ENCODE measurements around the gene ARPC4.

DNA sequence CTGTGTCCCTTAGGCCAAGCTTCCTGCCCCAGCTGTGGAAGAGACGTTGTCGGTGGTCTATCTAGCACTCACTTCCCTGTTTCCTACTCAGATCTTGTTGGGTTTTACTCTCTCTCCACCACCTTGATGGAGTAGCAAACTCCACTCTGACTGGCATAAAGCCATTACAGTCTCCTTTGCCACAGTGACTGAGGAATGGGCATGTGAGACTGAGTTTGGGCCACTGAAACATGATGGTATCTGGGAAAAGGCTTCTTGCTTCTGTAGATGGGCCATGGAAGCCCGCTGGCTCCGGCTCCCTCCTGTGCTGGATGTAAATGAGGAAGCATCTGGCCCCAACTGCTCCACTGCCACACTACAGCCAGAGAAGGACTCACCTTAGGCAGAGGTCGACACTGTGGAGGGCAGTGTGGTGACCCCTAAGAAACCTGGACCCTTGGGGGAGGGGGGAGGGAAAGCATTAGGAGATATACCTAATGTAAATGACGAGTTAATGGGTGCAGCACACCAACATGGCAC lies 13.7 kb upstream of the ARPC4 start:
- no peak for TF ChIP-seq ZNF207 (IDR thresholded peaks at IDR 0.05; ENCODE audit: borderline replicate concordance)
- no peak for TF ChIP-seq MTF2 (CRISPR knock-in tag; IDR thresholded peaks at IDR 0.05; ENCODE audit: borderline replicate concordance)
- TF ChIP-seq, protein P1, sequence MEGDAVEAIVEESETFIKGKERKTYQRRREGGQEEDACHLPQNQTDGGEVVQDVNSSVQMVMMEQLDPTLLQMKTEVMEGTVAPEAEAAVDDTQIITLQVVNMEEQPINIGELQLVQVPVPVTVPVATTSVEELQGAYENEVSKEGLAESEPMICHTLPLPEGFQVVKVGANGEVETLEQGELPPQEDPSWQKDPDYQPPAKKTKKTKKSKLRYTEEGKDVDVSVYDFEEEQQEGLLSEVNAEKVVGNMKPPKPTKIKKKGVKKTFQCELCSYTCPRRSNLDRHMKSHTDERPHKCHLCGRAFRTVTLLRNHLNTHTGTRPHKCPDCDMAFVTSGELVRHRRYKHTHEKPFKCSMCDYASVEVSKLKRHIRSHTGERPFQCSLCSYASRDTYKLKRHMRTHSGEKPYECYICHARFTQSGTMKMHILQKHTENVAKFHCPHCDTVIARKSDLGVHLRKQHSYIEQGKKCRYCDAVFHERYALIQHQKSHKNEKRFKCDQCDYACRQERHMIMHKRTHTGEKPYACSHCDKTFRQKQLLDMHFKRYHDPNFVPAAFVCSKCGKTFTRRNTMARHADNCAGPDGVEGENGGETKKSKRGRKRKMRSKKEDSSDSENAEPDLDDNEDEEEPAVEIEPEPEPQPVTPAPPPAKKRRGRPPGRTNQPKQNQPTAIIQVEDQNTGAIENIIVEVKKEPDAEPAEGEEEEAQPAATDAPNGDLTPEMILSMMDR (CRISPR knock-in tag; IDR thresholded peaks at IDR 0.05) = no peak
- no peak for TF ChIP-seq CHD2 (IDR thresholded peaks at IDR 0.05; ENCODE audit: low read depth, low read length)
- no peak for TF ChIP-seq TARDBP (CRISPR knock-in tag; IDR thresholded peaks at IDR 0.05)

Data from HepG2 (cell line).